CD1c-positive myeloid dendritic cell (primary cell): ENCODE results near the gene CCM2L.

ENCODE experiments used
- DNase-seq: peaks from one replicate; pipeline ENCODE4 v3.0.0-alpha.2; 2016; ENCODE audit errors: extremely low spot score

Gene CCM2L

GRCh38 chr20:32056708-32057483 is 46.7 kb downstream of the CCM2L start:
- peak; percentile 60 for DNase-seq

DNA sequence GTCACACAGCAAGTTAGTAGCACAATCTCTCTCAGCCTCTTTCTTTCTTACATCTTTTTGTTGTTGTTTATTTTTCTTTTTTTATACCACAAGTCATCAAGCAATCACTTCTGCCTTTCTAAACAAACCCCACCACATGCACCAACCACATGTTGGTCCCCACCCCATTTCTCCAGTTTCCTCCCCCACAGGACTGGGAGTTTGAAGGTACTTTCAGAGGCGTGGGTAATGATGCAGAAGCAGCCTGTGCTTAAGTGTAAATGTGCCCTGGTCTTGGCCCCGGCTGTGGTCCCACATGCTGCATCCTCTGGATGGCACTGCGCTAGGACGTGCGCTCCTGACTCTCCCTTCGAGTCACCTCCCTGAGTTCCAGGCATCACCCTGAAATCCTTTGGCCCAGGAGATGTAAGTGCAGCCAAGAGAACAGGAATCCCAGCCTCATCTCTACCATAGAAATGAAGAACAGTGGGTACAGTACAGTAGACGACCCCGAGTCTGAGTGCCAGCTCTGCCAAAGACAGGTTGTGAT is 47.5 kb downstream of the CCM2L start:
- DNase-seq, result no peak

- DNase-seq, result no peak
Measured at GRCh38 chr20:32059189-32059588, 49.0 kb downstream of the CCM2L start.

GRCh38 chr20:32062776-32063170 is 52.5 kb downstream of the CCM2L start:
- DNase-seq, result peak; percentile 98

DNA sequence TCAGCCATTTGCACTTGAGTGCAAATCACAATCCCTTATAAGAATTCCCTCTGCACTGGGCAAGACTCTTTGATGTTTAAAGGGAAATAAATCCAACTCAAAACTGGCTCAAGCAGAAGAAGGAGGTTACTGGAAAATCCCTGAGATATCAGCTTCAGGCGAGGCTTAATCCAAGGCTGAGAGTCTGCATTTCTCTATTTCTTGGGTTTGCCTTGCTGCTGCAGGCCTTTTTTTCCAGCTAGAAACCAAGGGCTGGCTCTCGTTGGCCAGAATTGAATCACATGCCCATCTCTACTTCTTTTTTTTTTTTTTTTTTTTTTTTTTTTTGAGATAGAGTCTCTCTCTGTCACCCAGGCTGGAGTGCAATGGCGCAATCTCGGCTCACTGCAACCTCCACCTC is 53.5 kb downstream of the CCM2L start:
- peak; percentile 81 for DNase-seq

DNA sequence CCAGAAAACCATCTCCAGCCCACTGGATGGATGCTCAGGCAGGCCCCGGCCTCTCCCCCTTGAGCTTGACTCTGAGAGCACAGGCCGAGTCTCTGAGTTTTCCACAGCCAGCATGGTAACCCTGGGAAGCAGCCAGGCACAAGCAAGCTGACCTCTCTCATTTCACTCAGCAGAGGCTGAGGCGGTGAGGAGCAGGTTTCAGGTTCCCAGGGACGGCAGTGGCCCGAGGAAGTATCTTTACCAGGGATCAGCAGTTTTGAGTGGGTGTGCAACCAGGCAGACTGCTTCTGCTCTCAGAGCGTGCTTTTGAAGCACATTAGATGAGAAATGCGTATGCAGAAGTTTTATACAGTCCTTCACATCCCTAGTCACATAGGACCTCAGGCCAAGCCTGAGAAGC is 54.4 kb downstream of the CCM2L start:
- peak; percentile 87 for DNase-seq

DNA sequence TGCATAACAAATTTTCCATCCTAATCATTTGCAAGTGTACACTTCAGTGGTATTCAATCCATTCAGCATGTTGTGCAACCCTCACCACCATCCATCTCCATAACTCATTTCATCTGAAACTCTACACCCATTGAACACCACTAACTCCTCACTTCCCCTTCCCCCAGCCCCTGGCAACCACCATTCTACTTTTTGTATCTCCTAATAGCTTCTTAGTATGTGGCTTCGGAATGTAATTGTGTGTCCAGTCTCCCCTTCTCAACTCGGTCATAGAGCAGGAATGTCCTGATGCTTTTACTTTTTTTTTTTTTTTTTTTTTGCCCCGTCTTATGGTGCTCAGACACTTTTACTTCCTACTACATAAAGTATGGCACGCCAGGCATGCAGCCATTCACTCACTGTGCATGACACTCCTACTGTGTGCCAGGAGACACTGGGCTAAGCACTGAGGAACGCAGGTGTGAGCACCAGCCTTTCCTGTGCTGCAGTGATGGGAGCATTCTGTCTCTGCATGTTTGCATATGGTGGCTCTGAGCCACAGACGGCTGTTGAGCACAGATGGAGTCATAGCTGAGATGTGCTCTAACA is 57.1 kb downstream of the CCM2L start:
- peak; percentile 62 for DNase-seq

GRCh38 chr20:32068174-32068573 is 57.9 kb downstream of the CCM2L start:
- DNase-seq, result no peak

- peak; percentile 38 for DNase-seq
Measured at GRCh38 chr20:32069711-32070110, 59.5 kb downstream of the CCM2L start.

- no peak for DNase-seq
Measured at GRCh38 chr20:32070282-32070681, 60.0 kb downstream of the CCM2L start.

DNA sequence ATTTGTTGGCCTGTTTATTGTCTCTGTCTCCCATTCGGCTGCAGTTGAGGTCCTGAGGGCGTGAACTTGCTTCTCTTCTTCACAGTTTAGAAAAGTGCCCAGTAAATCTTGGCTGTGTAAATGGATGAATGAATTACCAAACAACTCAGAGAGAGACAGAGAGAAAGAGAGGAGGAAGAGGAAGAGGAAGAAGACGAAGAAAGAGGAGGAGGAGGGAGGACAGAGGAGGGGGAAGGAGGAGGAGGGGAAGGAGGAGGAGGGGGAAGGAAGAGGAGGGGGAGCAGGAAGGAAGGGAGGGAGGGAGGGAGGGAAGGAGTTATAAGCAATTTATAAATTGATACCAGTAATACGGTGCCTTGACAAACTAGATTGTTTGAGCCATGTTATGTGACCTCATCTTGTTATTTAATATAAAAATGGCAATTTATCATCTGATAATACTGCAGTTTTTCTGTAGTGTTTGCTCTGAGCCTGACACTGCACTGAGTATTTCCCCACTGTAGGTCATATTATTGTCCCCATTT is 60.5 kb downstream of the CCM2L start:
- no peak for DNase-seq

- no peak for DNase-seq
Measured at GRCh38 chr20:32071395-32072167, 61.3 kb downstream of the CCM2L start.

DNA sequence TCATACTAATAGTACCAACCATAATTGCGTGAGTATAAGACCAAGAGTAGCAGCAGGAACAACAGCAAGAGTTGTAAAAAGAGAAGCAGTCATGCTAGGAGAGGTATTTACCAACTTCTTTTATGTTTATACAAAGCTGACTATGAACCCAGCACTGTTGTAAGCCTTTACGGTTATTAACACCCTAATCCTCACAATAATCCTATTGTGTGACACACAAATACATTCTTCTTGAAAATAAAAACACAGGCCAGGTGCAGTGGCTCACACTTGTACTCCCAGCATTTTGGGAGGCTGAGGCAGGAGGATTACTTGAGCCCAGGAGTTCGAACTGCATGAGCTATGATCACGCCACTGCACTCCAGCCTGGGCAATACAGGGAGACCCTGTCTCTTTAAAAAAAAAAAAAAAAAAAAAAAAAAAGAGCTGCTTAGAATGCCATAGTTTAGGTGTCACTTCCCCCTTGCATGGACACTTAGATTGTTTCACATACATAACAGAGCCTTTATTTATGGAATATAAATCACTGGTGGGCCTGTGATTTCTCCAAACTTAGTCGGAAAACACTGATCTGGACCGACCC is 62.0 kb downstream of the CCM2L start:
- DNase-seq, result no peak

DNA sequence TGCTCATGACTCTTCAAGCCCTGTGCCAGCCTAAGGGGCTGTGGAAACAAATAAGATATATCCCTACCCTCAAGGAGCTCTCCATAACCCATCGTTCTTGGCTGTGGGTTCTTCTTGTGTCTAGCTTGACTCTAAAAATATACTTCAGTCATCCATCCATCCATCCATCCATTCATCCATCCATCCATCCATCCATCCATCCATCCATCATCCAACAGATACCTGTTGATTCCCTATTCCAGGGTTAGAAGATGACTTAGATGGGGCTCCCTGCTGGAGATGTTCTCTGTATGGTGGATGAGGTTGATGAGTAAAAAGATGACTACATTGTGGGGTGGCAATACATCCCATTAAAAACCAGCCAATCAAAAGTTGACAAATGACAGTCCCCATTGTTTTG is 65.3 kb downstream of the CCM2L start:
- DNase-seq, result no peak

- peak; percentile 79 for DNase-seq
Measured at GRCh38 chr20:32077190-32077589, 67.0 kb downstream of the CCM2L start.

DNA sequence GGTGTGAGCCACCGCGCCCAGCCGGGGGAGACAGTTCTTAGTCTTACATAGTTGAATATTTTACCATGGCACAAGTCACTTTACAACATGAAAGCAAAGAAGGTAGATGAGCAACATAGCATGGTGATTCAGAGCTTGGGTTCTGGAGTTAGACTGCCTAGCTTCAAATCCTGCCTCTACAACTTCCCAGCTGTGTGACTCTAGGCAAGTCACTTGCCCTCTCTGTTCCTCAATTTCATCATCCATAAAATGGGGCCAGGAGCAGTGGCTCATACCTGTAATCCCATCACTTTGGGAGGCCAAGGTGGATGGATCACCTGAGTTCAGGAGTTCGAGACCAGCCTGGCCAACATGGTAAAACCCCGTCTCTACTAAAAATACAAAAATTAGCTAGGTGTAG is 68.1 kb downstream of the CCM2L start:
- DNase-seq, result no peak

GRCh38 chr20:32078791-32079190 is 68.6 kb downstream of the CCM2L start:
- DNase-seq, result peak; percentile 36

GRCh38 chr20:32079655-32080109 is 69.4 kb downstream of the CCM2L start:
- DNase-seq, result no peak

- no peak for DNase-seq
Measured at GRCh38 chr20:32080783-32081182, 70.5 kb downstream of the CCM2L start.
